ENCODE results near the gene SPATS2L.

- TF ChIP-seq CTCF (IDR thresholded peaks at IDR 0.05) (no peak), POLR2A (IDR thresholded peaks at IDR 0.05) (no peak)
Observed at GRCh38 chr2:200417366-200417765, 110.9 kb downstream of the SPATS2L start.

Measured in ovary (tissue), 3 donors.